Effector memory CD8-positive, alpha-beta T cell (primary cell): ENCODE measurements around the gene ACE2.

ENCODE experiments used
- ATAC-seq: fragments of 150-1000 bp; cut with Tn5 transposase; replicated peaks from 2 replicates; pipeline ENCODE4 v1.10.0; 2021; ENCODE audit warnings: mild to moderate bottlenecking, moderate library complexity
- DNase-seq, 3 experiments: peaks; one replicate each; pipeline ENCODE4 v3.0.0; 2021
- H3K27ac Mint-ChIP-seq, 2 donors: one replicate each; pipeline ENCODE4 v1.8.0; 2022; ENCODE audit warnings: mild to moderate bottlenecking in 2 of 2, mixed read lengths in 2 of 2, moderate library complexity in 2 of 2
- H3K27me3 Mint-ChIP-seq, 2 donors: one replicate each; pipeline ENCODE4 v1.8.0; 2022; ENCODE audit warnings: mixed read lengths in 2 of 2
- H3K36me3 Mint-ChIP-seq: one replicate; pipeline ENCODE4 v1.8.0; 2022; ENCODE audit warnings: mild to moderate bottlenecking, moderate library complexity, mixed read lengths; ENCODE audit not compliant: insufficient read depth
- H3K4me1 Mint-ChIP-seq, 2 donors: one replicate each; pipeline ENCODE4 v1.8.0; 2022; ENCODE audit warnings: low read depth in 2 of 2, mixed read lengths in 2 of 2
- H3K4me3 Mint-ChIP-seq, 2 donors: one replicate each; pipeline ENCODE4 v1.8.0; 2022; ENCODE audit warnings: mild to moderate bottlenecking in 2 of 2, mixed read lengths in 2 of 2, moderate library complexity in 2 of 2
- H3K9me3 Mint-ChIP-seq, 2 donors: one replicate each; pipeline ENCODE4 v1.8.0; 2022; ENCODE audit warnings: mixed read lengths in 2 of 2

ACE2 gene

DNA sequence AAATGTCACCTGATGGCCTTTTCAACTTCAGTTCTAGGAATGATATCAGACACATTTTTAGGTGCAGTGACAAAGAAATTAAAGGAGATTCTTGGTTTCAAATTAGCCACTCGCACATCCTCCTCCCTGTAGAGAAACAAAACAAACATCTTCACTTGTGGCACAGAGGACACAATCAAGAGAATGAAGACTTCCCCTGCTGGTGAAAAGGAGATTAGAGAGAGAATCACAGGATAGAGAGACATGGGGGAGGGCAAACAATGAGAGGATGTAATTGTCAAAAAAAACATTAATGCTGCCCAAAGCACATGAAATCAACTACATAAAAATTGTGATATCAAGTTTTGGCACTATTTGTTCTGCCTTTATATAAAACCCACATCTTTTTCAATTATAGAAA lies 34.5 kb downstream of the ACE2 start:
- peak overlapping the region; percentile 62 to 70 for H3K27ac Mint-ChIP-seq
- no peaks in the 10 kb centered on the region for H3K36me3 Mint-ChIP-seq
- peaks cover 7 to 34% of the 10 kb centered on the region in 2 donors for H3K27me3 Mint-ChIP-seq
- H3K4me3 Mint-ChIP-seq: no peak overlapping the region
- ATAC-seq: no peak
- peaks cover 0 to 12% of the 10 kb centered on the region in 2 donors for H3K4me1 Mint-ChIP-seq
- H3K9me3 Mint-ChIP-seq: no peaks in the 10 kb centered on the region
- no peak for DNase-seq

DNA sequence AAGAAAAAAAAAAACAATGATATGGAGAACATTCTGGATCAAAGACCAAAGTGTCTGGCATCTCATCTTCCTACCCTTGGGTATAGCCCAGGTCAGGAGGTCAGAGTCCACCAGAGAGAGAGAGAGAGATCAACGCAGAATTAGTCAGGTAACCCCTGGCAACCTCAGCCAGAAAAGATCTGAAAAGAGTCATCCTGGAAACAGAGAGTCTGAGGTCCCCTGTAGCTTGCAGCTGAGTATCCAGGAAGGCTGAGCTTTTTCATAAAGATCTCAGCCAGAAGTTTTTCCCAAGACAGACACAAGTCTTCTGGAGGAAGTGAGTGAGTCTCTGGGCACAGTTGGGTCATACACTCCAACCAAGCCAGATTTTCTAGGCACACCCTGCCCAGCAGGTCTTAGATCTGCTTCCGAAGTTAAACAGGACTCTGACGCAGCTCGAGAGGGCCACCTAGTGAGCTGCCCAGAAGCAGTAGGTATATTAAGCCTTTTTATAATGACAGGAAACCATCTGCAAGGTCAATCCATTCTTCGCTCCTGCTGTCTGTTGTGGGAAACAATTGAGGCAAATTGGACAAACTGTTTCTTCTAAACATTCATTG lies 35.7 kb downstream of the ACE2 start:
- Mint-ChIP-seq H3K9me3 (no peaks in the 10 kb centered on the region), H3K27ac (no peak overlapping the region), H3K27me3 (peaks cover 7 to 26% of the 10 kb centered on the region in 2 donors), H3K4me3 (no peak overlapping the region), H3K36me3 (no peaks in the 10 kb centered on the region), H3K4me1 (peaks cover 0 to 12% of the 10 kb centered on the region in 2 donors)
- ATAC-seq (peak; percentile 64), DNase-seq (no peak)

DNA sequence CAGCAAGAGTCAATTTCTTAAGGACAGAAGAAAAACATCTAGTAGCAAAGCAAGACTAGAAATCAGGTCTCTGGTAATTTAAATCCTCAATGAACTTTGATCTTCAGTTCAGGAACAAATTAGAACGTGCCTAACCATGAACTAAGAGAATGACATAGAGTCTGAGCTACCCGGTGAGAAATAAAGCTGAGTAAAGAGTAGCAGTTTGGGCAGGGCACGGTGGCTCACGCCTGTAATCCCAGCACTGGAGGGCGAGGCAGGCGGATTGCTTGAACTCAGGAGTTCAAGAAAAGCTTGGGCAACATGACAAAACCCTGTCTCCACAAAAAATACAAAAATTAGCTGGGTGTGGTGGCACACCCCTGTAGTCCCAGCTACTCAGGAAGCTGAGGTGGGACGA lies 37.7 kb downstream of the ACE2 start:
- H3K9me3 Mint-ChIP-seq: no peaks in the 10 kb centered on the region
- no peak overlapping the region for H3K27ac Mint-ChIP-seq
- ATAC-seq: no peak
- peaks cover 0 to 12% of the 10 kb centered on the region in 2 donors for H3K4me1 Mint-ChIP-seq
- H3K27me3 Mint-ChIP-seq: peaks cover 7 to 16% of the 10 kb centered on the region in 2 donors
- no peak overlapping the region for H3K4me3 Mint-ChIP-seq
- no peaks in the 10 kb centered on the region for H3K36me3 Mint-ChIP-seq
- no peak for DNase-seq

DNA sequence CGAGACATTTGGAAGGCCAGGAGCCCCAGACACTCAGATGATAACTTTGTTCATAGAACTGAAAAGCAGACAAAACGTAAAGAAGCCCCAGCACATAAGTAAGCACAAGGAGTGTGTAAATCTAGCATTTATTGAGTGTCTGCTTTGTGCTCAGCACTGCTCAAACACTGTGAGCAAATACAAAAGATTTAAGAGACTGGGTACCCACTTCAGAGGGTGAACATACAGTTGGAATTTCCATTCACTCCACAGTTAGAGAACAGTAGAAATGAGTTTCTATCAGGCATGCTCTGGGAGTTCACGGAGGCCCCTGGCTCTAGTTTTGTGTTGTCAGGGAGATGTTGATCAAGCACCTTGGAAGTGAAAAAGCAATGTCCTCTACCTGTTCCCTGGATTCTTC lies 39.8 kb downstream of the ACE2 start:
- no peaks in the 10 kb centered on the region for H3K36me3 Mint-ChIP-seq
- no peak for DNase-seq
- peaks cover 2 to 4% of the 10 kb centered on the region in 2 donors for H3K27me3 Mint-ChIP-seq
- H3K4me1 Mint-ChIP-seq: peaks cover 0 to 3% of the 10 kb centered on the region in 2 donors
- no peak overlapping the region for H3K27ac Mint-ChIP-seq
- H3K4me3 Mint-ChIP-seq: no peak overlapping the region
- no peak for ATAC-seq
- no peaks in the 10 kb centered on the region for H3K9me3 Mint-ChIP-seq

DNA sequence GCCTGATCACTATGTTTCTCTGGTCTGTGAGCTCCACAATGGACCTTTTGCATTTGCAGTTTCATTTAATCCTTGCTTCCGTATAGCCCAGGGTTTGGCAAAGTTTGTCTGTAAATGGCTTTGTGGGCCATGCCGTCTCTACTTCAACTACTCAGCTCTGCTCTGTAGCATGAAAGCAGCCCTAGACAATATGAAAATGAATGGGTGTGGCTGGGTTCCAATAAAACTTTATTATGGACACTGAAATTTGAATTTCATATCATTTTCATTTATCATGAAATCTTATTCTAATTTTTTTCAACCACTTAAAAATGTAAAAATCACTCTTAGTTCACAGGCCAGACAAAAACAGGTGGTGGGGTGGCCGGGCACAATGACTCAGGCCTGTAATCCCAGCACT lies 41.5 kb downstream of the ACE2 start:
- ATAC-seq (no peak), DNase-seq (no peak)
- Mint-ChIP-seq H3K27me3 (no peaks in the 10 kb centered on the region), H3K36me3 (no peaks in the 10 kb centered on the region), H3K9me3 (no peaks in the 10 kb centered on the region), H3K4me3 (no peak overlapping the region), H3K4me1 (no peaks in the 10 kb centered on the region), H3K27ac (no peak overlapping the region)

DNA sequence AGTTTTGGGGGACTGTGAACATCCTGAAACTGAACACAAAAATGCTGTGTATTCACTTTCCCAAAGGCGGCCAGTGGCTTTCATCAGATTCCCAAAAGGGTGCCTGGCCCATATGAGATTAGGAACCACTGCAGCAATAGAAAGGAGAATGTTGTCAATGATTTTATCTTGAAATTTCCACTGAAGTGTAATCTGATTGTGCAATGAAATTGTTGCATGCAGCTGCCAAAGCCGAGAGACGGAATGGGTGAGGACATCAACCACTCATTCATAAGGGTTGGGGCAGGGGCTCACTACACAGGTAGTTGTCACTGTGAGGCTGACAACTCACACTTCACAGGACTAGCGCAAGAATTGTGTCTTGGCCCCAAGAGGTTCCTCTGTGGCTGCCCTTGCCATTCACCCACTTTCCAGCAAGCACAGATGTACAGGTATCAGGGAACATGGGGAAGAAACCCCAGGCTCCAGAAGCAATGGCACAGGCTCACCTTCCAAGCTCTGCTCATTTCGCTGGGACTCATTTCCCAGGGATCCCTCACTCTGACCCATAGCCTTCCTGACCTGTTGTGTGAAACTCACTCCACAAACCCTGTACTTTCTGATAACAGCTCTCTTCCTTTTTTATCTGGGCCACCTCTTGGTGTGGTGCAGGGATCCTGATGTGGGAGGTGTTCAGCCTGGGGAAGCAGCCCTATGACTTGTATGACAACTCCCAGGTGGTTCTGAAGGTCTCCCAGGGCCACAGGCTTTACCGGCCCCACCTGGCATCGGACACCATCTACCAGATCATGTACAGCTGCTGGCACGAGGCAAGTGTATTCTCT lies 51.4 kb downstream of the ACE2 start:
- Mint-ChIP-seq H3K9me3 (no peaks in the 10 kb centered on the region), H3K36me3 (no peaks in the 10 kb centered on the region), H3K27me3 (peaks cover 0 to 8% of the 10 kb centered on the region in 2 donors), H3K4me1 (no peaks in the 10 kb centered on the region), H3K4me3 (no peak overlapping the region), H3K27ac (no peak overlapping the region)
- DNase-seq (no peak), ATAC-seq (no peak)

DNA sequence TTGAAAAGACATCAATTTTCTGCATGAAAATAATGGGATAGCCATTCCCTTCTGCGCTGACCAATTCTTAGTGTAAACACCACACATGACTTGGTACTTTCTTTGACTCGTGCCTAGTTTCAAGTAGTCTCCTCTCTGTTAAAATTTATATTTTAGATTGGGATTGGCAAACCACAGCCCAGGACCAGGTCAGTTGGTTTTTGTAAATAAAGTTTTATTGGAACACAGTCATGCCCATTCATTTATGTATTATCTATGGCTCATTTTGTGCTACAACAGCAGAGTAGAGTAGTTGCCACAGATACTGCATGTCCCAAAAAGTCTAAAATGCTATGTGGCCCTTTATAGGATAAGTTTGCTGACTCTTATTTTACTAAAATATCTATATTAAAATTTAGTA lies 53.4 kb downstream of the ACE2 start:
- H3K9me3 Mint-ChIP-seq: no peaks in the 10 kb centered on the region
- ATAC-seq (no peak), DNase-seq (no peak)
- no peak overlapping the region for H3K4me3 Mint-ChIP-seq
- peaks cover 0 to 8% of the 10 kb centered on the region in 2 donors for H3K27me3 Mint-ChIP-seq
- H3K36me3 Mint-ChIP-seq: no peaks in the 10 kb centered on the region
- H3K27ac Mint-ChIP-seq: no peak overlapping the region
- no peaks in the 10 kb centered on the region for H3K4me1 Mint-ChIP-seq

DNA sequence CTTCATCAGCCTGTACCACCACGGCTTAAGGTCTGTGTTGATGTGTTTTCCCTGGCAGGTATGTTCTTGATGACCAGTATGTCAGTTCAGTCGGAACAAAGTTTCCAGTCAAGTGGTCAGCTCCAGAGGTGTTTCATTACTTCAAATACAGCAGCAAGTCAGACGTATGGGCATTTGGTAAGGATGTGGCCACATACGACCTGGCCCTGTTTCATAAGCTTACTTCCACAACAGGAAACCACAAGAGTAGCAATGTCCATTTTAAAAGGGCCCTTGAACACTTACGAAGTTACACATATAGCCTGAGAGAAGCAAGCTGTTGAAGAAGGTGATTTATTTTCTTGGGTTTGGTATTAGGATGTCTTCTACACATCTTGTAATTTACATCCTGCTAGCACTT lies 54.0 kb downstream of the ACE2 start:
- ATAC-seq (no peak), DNase-seq (no peak)
- peaks cover 0 to 8% of the 10 kb centered on the region in 2 donors for H3K27me3 Mint-ChIP-seq
- H3K27ac Mint-ChIP-seq: no peak overlapping the region
- H3K4me1 Mint-ChIP-seq: no peaks in the 10 kb centered on the region
- H3K36me3 Mint-ChIP-seq: no peaks in the 10 kb centered on the region
- no peak overlapping the region for H3K4me3 Mint-ChIP-seq
- no peaks in the 10 kb centered on the region for H3K9me3 Mint-ChIP-seq

DNA sequence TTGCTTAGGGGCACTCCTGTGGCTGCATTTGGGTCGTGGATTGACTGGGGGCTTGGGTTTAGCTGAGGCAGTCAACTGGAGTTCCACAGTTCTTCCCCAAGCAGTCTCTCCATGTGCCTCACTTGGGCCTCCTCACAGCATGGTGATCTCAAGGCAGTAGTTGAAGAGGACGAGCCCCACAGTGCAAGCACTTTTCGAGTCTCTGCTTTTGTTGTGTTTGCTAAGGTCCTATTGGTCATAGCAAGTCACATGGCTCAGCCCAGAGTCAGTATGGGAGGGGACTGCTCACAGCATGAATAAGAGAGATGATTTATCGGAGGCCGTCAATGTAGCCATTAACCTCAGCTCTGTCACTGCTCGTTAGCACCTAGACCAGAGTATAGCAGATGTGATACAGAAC lies 70.4 kb downstream of the ACE2 start:
- Mint-ChIP-seq H3K9me3 (no peaks in the 10 kb centered on the region), H3K36me3 (no peaks in the 10 kb centered on the region), H3K4me1 (no peaks in the 10 kb centered on the region), H3K4me3 (no peak overlapping the region), H3K27ac (no peak overlapping the region), H3K27me3 (no peaks in the 10 kb centered on the region)
- no peak for DNase-seq
- no peak for ATAC-seq

DNA sequence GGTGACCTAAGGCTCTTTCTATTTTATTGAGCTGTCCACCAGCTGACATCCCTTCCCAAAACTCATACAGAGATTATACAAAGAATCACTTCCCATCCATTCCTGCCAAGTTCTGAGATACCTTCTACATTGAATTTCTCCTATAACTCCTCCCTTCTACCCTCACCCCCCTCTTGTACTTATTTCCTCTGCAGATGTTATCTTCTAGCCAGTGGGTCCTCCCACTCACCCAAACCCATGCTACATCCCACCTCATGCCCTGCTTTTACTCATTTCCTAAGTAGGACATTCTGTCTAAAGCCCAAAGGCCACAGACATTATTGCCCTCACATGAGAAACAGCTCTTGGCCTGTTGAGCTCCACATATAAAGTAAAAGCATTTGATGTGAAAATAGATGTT lies 71.6 kb downstream of the ACE2 start:
- no peaks in the 10 kb centered on the region for H3K4me1 Mint-ChIP-seq
- no peaks in the 10 kb centered on the region for H3K36me3 Mint-ChIP-seq
- H3K9me3 Mint-ChIP-seq: no peaks in the 10 kb centered on the region
- H3K4me3 Mint-ChIP-seq: no peak overlapping the region
- DNase-seq (no peak), ATAC-seq (no peak)
- no peaks in the 10 kb centered on the region for H3K27me3 Mint-ChIP-seq
- no peak overlapping the region for H3K27ac Mint-ChIP-seq

DNA sequence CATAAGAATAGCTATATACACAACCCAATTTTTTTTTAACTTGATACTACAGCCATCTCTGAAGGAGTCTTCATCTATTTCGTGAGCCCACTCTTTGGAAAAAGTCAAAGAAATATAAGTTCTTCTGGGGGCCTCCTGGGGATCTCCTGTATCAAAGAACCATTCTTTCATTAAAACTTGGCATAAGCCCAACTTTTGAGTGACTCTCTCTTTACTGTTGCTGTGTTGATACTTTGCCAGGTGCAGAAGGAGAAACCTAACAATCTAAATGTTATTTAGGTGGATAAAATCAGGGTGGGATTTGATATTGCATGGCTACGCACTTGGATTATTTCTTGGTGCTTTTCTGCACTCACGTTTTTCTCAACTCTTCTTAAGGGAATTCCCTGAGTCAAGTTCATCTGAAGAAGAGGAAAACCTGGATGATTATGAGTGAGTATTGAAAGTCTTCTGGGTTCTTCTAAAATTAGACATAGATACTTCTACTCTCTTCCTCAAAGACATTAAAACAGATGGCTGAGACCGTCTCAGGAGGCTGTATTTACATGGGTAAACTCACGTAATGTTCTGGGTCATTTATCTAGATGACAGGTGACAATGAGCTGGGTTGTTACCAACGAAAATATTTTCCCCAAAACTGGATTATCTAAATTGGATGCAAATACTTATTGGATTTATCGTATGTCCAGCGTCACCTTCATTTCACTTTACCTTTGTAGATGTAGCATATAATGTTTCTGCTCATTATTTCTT lies 74.9 kb downstream of the ACE2 start:
- H3K4me1 Mint-ChIP-seq: no peaks in the 10 kb centered on the region
- no peak overlapping the region for H3K27ac Mint-ChIP-seq
- H3K9me3 Mint-ChIP-seq: no peaks in the 10 kb centered on the region
- no peak for DNase-seq
- peaks cover 9 to 15% of the 10 kb centered on the region in 2 donors for H3K27me3 Mint-ChIP-seq
- no peak overlapping the region for H3K4me3 Mint-ChIP-seq
- H3K36me3 Mint-ChIP-seq: no peaks in the 10 kb centered on the region
- ATAC-seq: no peak

DNA sequence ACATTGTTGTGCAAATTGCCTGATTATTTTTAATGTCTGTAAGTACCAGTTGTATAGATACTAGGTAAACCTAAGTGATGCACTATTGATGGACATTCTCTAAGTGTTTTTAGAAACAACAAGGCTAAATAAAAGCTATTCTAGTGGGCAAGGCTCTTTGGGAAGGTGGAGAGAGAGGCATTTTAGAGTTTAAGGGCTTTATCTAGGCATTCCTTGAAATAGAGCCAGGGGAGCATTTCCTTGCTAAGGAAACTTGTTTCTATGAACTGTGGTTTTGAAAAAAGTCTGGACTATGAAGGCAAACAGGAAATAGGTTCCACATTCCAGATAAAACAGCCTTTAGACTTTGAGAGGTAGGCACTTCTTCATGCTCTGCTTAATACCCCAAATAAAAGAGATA lies 76.3 kb downstream of the ACE2 start:
- Mint-ChIP-seq H3K36me3 (no peaks in the 10 kb centered on the region), H3K27me3 (peaks cover 9 to 15% of the 10 kb centered on the region in 2 donors), H3K4me3 (no peak overlapping the region), H3K9me3 (no peaks in the 10 kb centered on the region), H3K4me1 (no peaks in the 10 kb centered on the region), H3K27ac (no peak overlapping the region)
- DNase-seq: no peak
- no peak for ATAC-seq

DNA sequence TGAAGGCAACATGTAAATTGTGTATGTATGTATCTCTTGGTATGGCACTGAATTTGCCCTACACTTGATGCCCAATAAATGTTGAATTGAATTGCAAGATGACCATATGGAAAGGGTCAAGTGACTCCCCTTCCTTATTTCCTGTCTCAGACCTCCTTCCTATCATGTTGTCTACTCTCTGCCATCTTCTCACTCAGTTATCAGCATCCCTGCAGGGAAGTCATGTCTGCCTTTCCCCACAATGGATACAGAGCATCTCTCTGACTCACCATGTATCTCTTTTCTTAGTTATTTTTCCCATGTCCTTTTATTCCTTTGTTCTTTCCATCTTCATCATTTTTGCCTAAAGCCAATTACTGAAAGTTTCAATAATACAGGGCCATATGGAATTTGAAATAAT lies 77.7 kb downstream of the ACE2 start:
- DNase-seq: no peak
- no peaks in the 10 kb centered on the region for H3K36me3 Mint-ChIP-seq
- H3K27me3 Mint-ChIP-seq: peaks cover 9 to 15% of the 10 kb centered on the region in 2 donors
- no peak overlapping the region for H3K27ac Mint-ChIP-seq
- no peaks in the 10 kb centered on the region for H3K9me3 Mint-ChIP-seq
- no peak for ATAC-seq
- H3K4me3 Mint-ChIP-seq: no peak overlapping the region
- no peaks in the 10 kb centered on the region for H3K4me1 Mint-ChIP-seq

DNA sequence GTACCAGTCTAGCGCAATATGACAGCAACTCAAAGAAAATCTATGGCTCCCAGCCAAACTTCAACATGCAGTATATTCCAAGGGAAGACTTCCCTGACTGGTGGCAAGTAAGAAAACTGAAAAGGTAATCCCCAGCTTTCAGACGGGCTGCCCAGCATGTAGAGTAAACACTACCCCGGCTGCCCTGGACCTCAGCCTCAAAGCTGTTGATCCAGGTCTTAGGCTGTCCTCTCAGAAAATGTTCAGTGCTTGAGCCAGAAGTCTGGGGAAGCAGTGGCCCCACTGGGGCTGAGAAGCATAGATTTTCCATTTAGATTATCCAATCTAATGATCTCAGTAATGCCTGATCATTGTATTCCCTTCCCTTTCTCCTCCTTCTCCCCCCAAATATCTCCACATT lies 78.3 kb downstream of the ACE2 start:
- no peak for DNase-seq
- no peak for ATAC-seq
- Mint-ChIP-seq H3K27me3 (peaks cover 9 to 15% of the 10 kb centered on the region in 2 donors), H3K4me3 (no peak overlapping the region), H3K4me1 (no peaks in the 10 kb centered on the region), H3K9me3 (no peaks in the 10 kb centered on the region), H3K27ac (no peak overlapping the region), H3K36me3 (no peaks in the 10 kb centered on the region)
